Measurements from ENCODE around the gene CCDC188. TPM values are rescaled to one million over a fixed set of nuclear protein-coding genes. Genes with fewer than 3 reads are reported as not detected.

The CCDC188 gene
- total and polyA plus RNA-seq, 2 of the 13 experiments (the other 11 are each of a cell fraction or from before 2014, with no cell fraction given): not detected

- TF ChIP-seq, protein P1, sequence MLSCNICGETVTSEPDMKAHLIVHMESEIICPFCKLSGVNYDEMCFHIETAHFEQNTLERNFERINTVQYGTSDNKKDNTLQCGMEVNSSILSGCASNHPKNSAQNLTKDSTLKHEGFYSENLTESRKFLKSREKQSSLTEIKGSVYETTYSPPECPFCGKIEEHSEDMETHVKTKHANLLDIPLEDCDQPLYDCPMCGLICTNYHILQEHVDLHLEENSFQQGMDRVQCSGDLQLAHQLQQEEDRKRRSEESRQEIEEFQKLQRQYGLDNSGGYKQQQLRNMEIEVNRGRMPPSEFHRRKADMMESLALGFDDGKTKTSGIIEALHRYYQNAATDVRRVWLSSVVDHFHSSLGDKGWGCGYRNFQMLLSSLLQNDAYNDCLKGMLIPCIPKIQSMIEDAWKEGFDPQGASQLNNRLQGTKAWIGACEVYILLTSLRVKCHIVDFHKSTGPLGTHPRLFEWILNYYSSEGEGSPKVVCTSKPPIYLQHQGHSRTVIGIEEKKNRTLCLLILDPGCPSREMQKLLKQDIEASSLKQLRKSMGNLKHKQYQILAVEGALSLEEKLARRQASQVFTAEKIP (CRISPR knock-in tag; IDR thresholded peaks at IDR 0.05; ENCODE audit: borderline replicate concordance): no peak
- no peak for TF ChIP-seq E2F1 (CRISPR knock-in tag; IDR thresholded peaks at IDR 0.05)
- 0 out of 2 replicates have a peak, but pooled peaks have one; percentile 10 for TF ChIP-seq SALL2 (CRISPR knock-in tag; IDR thresholded peaks at IDR 0.05)
These were observed 22.3 kb downstream of the CCDC188 start (continued) for GRCh38 chr22:20128619-20128901.

GRCh38 chr22:20127869-20128618 lies 22.8 kb downstream of the CCDC188 start:
- ATAC-seq (no peak), FAIRE-seq (no peak), DNase-seq (ENCODE audit: low spot score) (no peak)
- in situ Hi-C loops (cut with HindIII; ENCODE audit: extremely low pct_ligation_motif_present, low pct_unique_long_range_greater_than_20kb): no loop called here
- Histone ChIP-seq H2AFZ (ENCODE audit: low read length) (no peak overlapping the region), H3K27me3 (ENCODE audit: control insufficient read depth in 1 of 2, insufficient read depth in 2 of 2, low read length in 2 of 2) (no peaks in the 10 kb centered on the region), H3K79me2 (ENCODE audit: insufficient read depth, low read length) (peaks cover 5% of the 10 kb centered on the region), H3K9me3 (ENCODE audit: low read length) (no peaks in the 10 kb centered on the region), H3K4me3 (replicated peaks in 1 of 3; ENCODE audit: insufficient read depth in 1 of 3, low read depth in 2 of 3, low read length in 3 of 3) (no peak overlapping the region), H3K27ac (ENCODE audit: extremely low read length, insufficient read depth, low read length) (peak overlapping the region; percentile 61), H3K4me2 (ENCODE audit: low read depth, low read length) (no peak overlapping the region), H4K20me1 (ENCODE audit: insufficient read depth, low read length) (peaks cover 5% of the 10 kb centered on the region; the same call in 1 of the 2 replicates), H3K9ac (ENCODE audit: insufficient read depth, low read depth, low read length) (no peak overlapping the region), H3K4me1 (ENCODE audit: insufficient read depth, low read length) (peaks cover 41% of the 10 kb centered on the region), H3K36me3 (replicated peaks in 1 of 2; ENCODE audit: control insufficient read depth in 1 of 2, insufficient read depth in 2 of 2, low read length in 2 of 2) (peaks cover 15 to 44% of the 10 kb centered on the region in 2 experiments)
- TSS peak; percentile 32 for BruUV-seq (replicated peaks)
- 93% methylated on average over 14 of the region's 17 CpGs for whole genome bisulfite sequencing (ENCODE audit: low lambda C conversion rate)
- intact Hi-C loops (cut with micrococcal nuclease; ENCODE audit: unreplicated experiment): no loop called here
- ChIA-PET CTCF (ENCODE audit: low intra/inter-chr PET ratio, low total read pairs) (no interaction called here), POLR2A (interaction anchor here (1.5 to 2.1 kb wide), 2 partner anchors 8 to 10 kb away, joined by 5 to 15 read pairs; partner anchors contain the start of gene TRMT2A)
- no peak for TF ChIP-seq ZNF567 (CRISPR knock-in tag; IDR thresholded peaks at IDR 0.05; ENCODE audit: borderline replicate concordance)
- TF ChIP-seq TBP (CRISPR knock-in tag; IDR thresholded peaks at IDR 0.05): no peak
- 0 out of 2 replicates have a peak, but pooled peaks have one; percentile 5 for TF ChIP-seq SSRP1 (CRISPR knock-in tag; IDR thresholded peaks at IDR 0.05)
- TF ChIP-seq MTF2 (CRISPR knock-in tag; IDR thresholded peaks at IDR 0.05; ENCODE audit: borderline replicate concordance): no peak
- no peak for TF ChIP-seq PITX1 (CRISPR knock-in tag; IDR thresholded peaks at IDR 0.05)
- no peak for TF ChIP-seq SNAPC2 (CRISPR knock-in tag; IDR thresholded peaks at IDR 0.05)
- TF ChIP-seq ZNF768 (CRISPR knock-in tag; IDR thresholded peaks at IDR 0.05): 0 out of 2 replicates have a peak, but pooled peaks have one; percentile 26
- TF ChIP-seq CERS6 (CRISPR knock-in tag; IDR thresholded peaks at IDR 0.05): no peak
- TF ChIP-seq POLR2G (IDR thresholded peaks at IDR 0.05; ENCODE audit: low read depth, low read length): peak; percentile 45
- no peak for TF ChIP-seq FOXA3 (CRISPR knock-in tag; IDR thresholded peaks at IDR 0.05)
- TF ChIP-seq, protein P2, sequence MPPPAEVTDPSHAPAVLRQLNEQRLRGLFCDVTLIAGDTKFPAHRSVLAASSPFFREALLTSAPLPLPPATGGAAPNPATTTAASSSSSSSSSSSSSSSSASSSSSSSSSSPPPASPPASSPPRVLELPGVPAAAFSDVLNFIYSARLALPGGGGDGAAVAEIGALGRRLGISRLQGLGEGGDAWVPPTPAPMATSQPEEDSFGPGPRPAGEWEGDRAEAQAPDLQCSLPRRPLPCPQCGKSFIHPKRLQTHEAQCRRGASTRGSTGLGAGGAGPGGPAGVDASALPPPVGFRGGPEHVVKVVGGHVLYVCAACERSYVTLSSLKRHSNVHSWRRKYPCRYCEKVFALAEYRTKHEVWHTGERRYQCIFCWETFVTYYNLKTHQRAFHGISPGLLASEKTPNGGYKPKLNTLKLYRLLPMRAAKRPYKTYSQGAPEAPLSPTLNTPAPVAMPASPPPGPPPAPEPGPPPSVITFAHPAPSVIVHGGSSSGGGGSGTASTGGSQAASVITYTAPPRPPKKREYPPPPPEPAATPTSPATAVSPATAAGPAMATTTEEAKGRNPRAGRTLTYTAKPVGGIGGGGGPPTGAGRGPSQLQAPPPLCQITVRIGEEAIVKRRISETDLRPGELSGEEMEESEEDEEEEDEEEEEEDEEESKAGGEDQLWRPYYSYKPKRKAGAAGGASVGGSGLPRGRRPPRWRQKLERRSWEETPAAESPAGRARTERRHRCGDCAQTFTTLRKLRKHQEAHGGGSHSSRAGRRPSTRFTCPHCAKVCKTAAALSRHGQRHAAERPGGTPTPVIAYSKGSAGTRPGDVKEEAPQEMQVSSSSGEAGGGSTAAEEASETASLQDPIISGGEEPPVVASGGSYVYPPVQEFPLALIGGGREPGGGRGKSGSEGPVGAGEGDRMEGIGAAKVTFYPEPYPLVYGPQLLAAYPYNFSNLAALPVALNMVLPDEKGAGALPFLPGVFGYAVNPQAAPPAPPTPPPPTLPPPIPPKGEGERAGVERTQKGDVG (CRISPR knock-in tag; IDR thresholded peaks at IDR 0.05; ENCODE audit: borderline replicate concordance): no peak
- peak; percentile 6 for TF ChIP-seq AGO2 (optimal IDR thresholded peaks at IDR 0.05; ENCODE audit: low read depth, low read length)
- TF ChIP-seq ZBTB38 (CRISPR knock-in tag; IDR thresholded peaks at IDR 0.05): peak; percentile 44; the same call in 1 of the 2 replicates
